ENCODE results near the gene CACNA1C.

CACNA1C gene

DNA sequence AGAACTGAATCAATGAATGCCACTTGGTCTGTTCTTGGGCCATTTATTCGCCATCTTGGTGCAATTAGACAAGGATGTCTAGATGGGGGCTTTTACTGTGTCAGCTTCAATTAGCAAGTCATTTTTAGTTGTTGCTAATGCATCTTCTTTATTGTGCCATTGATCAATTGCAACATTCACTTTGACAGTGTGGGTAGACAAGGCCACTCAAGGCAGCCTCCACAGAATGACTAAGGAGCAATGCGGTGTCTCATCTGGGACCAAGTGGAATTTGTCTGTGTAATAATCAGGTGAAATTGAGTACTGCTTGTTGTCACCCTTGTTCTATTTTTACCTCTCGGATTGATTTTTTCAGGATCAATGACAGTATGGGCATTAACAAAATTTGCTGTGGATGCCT lies 275.9 kb downstream of the CACNA1C start:
- in situ Hi-C loops (cut with MboI; ENCODE audit: low sequenced_read_pairs, unreplicated experiment): no loop called here
- TF ChIP-seq, protein P1, sequence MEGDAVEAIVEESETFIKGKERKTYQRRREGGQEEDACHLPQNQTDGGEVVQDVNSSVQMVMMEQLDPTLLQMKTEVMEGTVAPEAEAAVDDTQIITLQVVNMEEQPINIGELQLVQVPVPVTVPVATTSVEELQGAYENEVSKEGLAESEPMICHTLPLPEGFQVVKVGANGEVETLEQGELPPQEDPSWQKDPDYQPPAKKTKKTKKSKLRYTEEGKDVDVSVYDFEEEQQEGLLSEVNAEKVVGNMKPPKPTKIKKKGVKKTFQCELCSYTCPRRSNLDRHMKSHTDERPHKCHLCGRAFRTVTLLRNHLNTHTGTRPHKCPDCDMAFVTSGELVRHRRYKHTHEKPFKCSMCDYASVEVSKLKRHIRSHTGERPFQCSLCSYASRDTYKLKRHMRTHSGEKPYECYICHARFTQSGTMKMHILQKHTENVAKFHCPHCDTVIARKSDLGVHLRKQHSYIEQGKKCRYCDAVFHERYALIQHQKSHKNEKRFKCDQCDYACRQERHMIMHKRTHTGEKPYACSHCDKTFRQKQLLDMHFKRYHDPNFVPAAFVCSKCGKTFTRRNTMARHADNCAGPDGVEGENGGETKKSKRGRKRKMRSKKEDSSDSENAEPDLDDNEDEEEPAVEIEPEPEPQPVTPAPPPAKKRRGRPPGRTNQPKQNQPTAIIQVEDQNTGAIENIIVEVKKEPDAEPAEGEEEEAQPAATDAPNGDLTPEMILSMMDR (IDR thresholded peaks at IDR 0.05; ENCODE audit: borderline replicate concordance, control extremely low read depth, extremely low read depth, insufficient read depth, missing control alignments): no peak
- DNase-seq (ENCODE audit: low spot score): no peak

DNA sequence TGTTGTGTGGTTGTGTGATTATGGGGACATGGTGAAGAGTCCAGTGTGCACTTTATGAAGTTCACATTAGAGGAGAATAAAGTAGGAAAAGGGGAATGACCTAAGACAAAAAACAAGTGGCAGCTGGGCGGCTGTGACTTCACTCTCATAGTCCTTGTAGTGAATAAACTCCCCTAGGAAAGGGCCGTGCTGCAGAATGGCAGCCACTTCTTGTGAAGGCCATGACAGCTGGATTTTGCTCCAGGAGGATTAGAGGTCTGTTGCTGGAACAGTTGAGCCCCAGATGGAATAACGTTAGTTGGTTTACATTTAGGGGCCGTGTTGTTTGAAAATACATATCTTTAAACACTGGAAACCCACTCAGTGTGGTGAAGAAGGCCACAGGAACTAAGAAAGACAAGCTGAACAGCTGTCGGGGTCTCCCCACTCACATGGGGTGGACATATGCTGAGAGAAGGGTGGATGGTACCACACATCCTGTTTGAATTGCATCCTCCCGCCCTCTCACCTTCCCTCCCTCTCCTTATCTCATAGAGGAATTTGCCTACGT lies 276.9 kb downstream of the CACNA1C start:
- TF ChIP-seq, protein P1 (IDR thresholded peaks at IDR 0.05; ENCODE audit: borderline replicate concordance, control extremely low read depth, extremely low read depth, insufficient read depth, missing control alignments): no peak
- in situ Hi-C loops (cut with MboI; ENCODE audit: low sequenced_read_pairs, unreplicated experiment): no loop called here
- no peak for DNase-seq (ENCODE audit: low spot score)

DNA sequence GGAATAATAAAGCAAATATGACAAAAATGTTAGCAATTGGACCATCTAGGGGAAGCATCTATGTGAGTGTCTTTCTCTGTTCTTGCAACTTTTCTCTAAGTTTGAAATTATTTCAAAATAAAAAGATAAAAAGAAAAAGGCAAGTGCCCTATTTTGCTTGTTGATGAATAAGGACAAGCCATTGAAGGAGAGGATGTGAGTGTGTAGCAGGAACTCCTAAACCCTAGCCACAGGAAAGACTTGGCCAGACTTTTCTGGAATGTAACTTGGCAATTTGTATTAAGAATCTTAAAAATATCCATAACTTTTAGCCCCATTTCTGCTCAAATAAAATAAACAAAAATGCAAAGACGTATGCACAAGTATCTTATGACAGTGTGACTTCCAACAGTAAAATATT lies 279.4 kb downstream of the CACNA1C start:
- DNase-seq (ENCODE audit: low spot score): no peak
- TF ChIP-seq, protein P1 (IDR thresholded peaks at IDR 0.05; ENCODE audit: borderline replicate concordance, control extremely low read depth, extremely low read depth, insufficient read depth, missing control alignments): no peak
- in situ Hi-C loops (cut with MboI; ENCODE audit: low sequenced_read_pairs, unreplicated experiment): no loop called here

DNA sequence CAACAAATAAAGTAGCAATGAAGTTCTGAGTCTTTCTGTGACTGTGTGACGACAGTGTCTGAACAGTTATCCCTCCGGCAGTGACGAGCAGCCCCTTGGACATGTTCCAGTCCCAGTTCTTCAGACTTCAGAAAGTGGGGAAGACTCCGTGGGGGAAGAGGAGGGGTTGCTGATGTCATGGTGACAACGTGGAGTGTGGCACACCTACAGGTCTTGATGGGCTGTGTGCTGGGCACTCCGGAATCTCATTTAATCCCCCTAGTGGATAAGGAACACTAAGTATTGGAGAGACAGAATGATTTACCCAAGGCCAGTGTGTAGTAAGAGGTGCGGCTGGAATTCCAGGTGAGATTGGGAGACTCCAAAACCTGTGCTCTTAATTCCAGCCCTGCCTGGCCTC lies 280.2 kb downstream of the CACNA1C start:
- no peak for DNase-seq (ENCODE audit: low spot score)
- TF ChIP-seq, protein P1 (IDR thresholded peaks at IDR 0.05; ENCODE audit: borderline replicate concordance, control extremely low read depth, extremely low read depth, insufficient read depth, missing control alignments): no peak
- in situ Hi-C loops (cut with MboI; ENCODE audit: low sequenced_read_pairs, unreplicated experiment): no loop called here

DNA sequence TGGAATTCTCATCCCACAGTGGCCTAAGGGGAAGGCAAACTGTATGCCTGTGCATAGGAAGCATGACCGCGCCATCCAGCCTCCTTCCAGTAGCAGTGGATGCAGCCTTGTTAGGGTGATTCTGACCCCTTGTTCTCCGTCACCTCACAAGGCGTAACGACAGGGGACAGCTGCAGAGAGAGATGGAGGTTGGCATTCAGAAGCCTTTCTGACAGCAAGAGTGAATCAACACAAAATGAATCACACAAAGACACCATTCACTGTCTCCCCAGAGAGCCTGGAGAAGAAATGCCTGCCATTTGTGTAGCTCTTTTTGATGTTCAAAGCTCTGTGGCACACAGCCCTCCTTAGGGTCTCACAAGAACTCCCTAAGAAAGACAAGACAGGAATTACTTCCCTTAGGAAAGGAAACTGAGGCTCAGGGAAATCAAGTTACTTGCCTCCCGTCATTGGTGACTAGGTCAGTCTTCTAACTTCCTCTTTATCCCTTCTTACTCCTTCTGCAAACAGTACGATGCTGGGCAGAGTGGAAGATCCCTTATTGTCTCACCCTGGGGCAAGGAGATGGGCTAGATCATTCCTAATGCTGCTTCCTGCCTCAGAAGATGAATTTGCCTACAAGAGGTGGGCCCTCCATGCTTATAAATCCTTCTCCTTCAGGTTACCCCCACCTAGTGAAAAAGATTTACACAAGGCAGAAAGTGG lies 280.9 kb downstream of the CACNA1C start:
- no peak for DNase-seq (ENCODE audit: low spot score)
- in situ Hi-C loops (cut with MboI; ENCODE audit: low sequenced_read_pairs, unreplicated experiment): no loop called here
- TF ChIP-seq, protein P1 (IDR thresholded peaks at IDR 0.05; ENCODE audit: borderline replicate concordance, control extremely low read depth, extremely low read depth, insufficient read depth, missing control alignments): no peak

DNA sequence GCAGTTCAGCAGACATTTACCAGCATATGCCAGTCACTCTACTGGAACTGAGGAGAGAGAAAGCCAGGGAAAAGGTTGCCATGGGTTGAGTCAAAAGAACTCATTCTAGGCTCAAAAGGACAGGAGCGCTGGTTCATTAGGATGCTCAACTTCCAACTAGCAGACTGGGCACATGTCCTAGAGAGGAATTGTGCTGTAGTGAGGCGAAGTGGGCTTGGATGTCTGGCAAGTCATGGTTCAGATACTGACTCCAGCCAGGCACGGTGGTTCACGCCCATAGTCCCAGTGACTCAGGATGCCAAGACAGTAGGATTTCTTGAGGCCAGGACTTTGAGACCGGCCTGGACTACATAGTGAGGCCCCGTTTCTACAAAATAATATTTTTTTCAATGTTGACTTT lies 281.5 kb downstream of the CACNA1C start:
- in situ Hi-C loops (cut with MboI; ENCODE audit: low sequenced_read_pairs, unreplicated experiment): no loop called here
- TF ChIP-seq, protein P1 (IDR thresholded peaks at IDR 0.05; ENCODE audit: borderline replicate concordance, control extremely low read depth, extremely low read depth, insufficient read depth, missing control alignments): no peak
- no peak for DNase-seq (ENCODE audit: low spot score)
